Fibroblast of villous mesenchyme (primary cell): ENCODE measurements around the gene DMXL1. TPM values are rescaled to one million over a fixed set of nuclear protein-coding genes. Genes with fewer than 3 reads are reported as not detected.

Experiments
- DNase-seq: peaks from one replicate; pipeline ENCODE4 v3.0.0-alpha.2; 2010; ENCODE audit warnings: low read depth
- H3K4me3 ChIP-seq: 2 replicates; pipeline ENCODE4 v1.5.1; 2011; ENCODE audit warnings: low read depth, mild to moderate bottlenecking, low read length
- CTCF ChIP-seq: IDR thresholded peaks from 2 replicates; pipeline ENCODE4 v1.5.1; 2012; ENCODE audit warnings: low read depth, mild to moderate bottlenecking, low read length; ENCODE audit not compliant: insufficient read depth
- total RNA-seq: library from RNA; depleted of rRNA; stranded (reverse); fragments of >200 nt; gene quantifications from 2 replicates; pipeline ENCODE4 v1.2.3, GENCODE V29; 2012

Gene DMXL1, protein sequence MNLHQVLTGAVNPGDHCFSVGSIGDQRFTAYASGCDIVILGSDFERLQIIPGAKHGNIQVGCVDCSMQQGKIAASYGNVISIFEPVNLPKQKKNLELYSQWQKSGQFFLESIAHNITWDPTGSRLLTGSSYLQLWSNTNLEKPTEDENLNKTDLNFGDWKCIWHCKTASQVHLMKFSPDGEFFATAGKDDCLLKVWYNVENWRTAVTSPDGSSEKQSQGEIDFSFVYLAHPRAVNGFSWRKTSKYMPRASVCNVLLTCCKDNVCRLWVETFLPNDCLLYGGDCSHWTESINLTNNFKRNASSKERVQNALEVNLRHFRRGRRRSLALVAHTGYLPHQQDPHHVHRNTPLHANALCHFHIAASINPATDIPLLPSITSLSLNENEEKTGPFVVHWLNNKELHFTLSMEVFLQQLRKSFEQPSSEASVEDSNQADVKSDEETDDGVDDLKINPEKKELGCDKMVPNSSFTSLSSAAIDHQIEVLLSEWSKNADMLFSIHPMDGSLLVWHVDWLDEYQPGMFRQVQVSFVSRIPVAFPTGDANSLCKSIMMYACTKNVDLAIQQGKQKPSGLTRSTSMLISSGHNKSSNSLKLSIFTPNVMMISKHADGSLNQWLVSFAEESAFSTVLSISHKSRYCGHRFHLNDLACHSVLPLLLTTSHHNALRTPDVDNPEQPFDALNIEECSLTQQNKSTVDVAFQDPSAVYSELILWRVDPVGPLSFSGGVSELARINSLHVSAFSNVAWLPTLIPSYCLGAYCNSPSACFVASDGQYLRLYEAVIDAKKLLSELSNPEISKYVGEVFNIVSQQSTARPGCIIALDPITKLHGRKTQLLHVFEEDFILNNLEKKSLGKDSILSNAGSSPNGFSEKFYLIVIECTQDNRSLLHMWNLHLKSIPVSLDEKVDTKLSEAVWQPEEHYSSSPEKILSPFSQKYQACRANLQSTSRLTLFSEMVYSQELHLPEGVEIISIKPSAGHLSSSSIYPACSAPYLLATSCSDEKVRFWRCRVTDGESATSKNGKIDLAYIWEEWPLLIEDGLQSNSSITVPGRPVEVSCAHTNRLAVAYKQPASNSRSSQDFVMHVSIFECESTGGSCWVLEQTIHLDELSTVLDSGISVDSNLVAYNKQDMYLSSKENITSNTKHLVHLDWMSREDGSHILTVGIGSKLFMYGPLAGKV (N-terminal part only)
- 49.6 and 54.8 TPM in 2 replicates for total RNA-seq

GRCh38 chr5:119070828-119071560, at the start of gene DMXL1:
TSS of gene DMXL1 (plus strand) at chr5:119071087. CDS start at chr5:119071570, 483 bp downstream.
- no peak for TF ChIP-seq CTCF
- peak; percentile 99 for DNase-seq
- peak within 1 kb of the TSS; percentile 94 for H3K4me3 ChIP-seq

DNA sequence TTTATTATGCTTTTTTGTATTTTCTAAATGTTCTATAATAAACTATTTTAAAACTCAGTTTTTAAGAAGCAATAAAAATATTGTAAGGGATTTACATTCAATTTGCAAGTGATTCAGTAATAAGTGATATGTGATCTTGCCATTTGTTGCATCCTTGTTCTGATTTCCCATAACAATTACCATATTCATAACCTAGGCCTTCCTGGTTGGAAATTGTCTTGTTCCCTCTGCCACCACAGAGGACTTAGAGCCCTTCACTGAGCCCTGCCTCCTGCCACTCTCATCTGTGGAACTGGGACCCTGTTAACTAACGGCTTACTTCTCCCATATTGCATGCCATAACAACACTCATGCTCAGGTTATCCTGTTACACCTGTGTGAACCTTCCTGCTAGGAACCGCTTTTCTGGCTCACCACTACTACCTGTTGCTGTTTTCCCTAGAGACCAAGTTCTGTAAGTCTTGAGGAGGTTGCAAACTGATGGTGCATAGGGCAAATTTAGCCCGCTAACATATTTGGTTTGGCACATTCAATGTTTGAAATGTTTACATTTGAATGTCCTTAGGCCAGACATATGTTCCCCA, 49.6 kb upstream of the DMXL1 start:
- TF ChIP-seq CTCF, result no peak
- no peak overlapping the region for H3K4me3 ChIP-seq

GRCh38 chr5:119022017-119022745, 48.7 kb upstream of the DMXL1 start:
- peak; percentile 61 for TF ChIP-seq CTCF
- H3K4me3 ChIP-seq, result no peak overlapping the region
- peak; percentile 59 for DNase-seq

More for the DNA sequence above, 49.6 kb upstream of the DMXL1 start:
- DNase-seq, result no peak

DNA sequence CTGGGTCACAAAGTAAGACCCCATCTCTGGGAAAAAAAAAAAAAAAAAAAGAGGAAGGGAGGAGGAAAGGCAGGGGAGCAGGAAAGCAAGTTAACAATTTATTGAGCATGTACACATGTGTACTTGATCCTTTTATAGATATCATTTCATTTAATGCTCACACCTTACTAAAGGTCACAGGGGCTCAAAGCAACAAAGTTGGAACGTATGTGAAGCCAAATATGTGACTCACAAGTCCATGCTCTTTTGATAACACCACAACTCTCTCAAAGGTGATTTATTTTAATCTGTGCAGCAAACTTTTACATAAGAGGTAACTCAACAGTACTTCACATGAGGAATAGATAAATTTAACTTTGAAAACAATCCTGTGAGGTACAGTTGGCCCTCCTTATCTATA, 48.1 kb upstream of the DMXL1 start:
- DNase-seq, result no peak

GRCh38 chr5:119028575-119028974, 42.3 kb upstream of the DMXL1 start:
- no peak for DNase-seq
- no peak for TF ChIP-seq CTCF
- no peak overlapping the region for H3K4me3 ChIP-seq

More for the DNA sequence above, 48.1 kb upstream of the DMXL1 start:
- no peak for TF ChIP-seq CTCF
- no peak overlapping the region for H3K4me3 ChIP-seq
